ENCODE data around the gene EDN1. TPM values are rescaled to one million over a fixed set of nuclear protein-coding genes. Genes with fewer than 3 reads are reported as not detected.

The EDN1 gene
- total RNA-seq, 2 donors from 2014 or later, result 4.0 to 7.2 TPM

GRCh38 chr6:12339022-12339421 lies 48.9 kb downstream of the EDN1 start:
- no peak for DNase-seq (ENCODE audit: low spot score)
- intact Hi-C loops (cut with DNase I), result no loop called here

GRCh38 chr6:12339808-12340487 lies 49.8 kb downstream of the EDN1 start:
- DNase-seq (ENCODE audit: low spot score), result no peak
- intact Hi-C loops (cut with DNase I), result no loop called here

- no peak for DNase-seq (ENCODE audit: low spot score)
- intact Hi-C loops (cut with DNase I), result no loop called here
Observed at GRCh38 chr6:12340488-12340818, 50.3 kb downstream of the EDN1 start.

GRCh38 chr6:12342664-12343063 lies 52.5 kb downstream of the EDN1 start:
- intact Hi-C loops (cut with DNase I), result no loop called here
- no peak for DNase-seq (ENCODE audit: low spot score)

- DNase-seq (ENCODE audit: low spot score), result no peak
- intact Hi-C loops (cut with DNase I), result no loop called here
Observed at GRCh38 chr6:12343122-12343439, 52.9 kb downstream of the EDN1 start.

GRCh38 chr6:12343440-12344162 lies 53.4 kb downstream of the EDN1 start:
- intact Hi-C loops (cut with DNase I), result no loop called here
- no peak for DNase-seq (ENCODE audit: low spot score)

- intact Hi-C loops (cut with DNase I), result no loop called here
- DNase-seq (ENCODE audit: low spot score), result no peak
Observed at GRCh38 chr6:12344296-12344695, 54.1 kb downstream of the EDN1 start.

- intact Hi-C loops (cut with DNase I), result no loop called here
- DNase-seq (ENCODE audit: low spot score), result no peak
Observed at GRCh38 chr6:12344961-12345693, 55.0 kb downstream of the EDN1 start.

- intact Hi-C loops (cut with DNase I), result no loop called here
- DNase-seq (ENCODE audit: low spot score), result no peak
Observed at GRCh38 chr6:12345694-12346058, 55.5 kb downstream of the EDN1 start.
